HG03097 (cell line): Measurements from ENCODE around the gene KREMEN2.
"Not testable (repeated sequence)": the region's sequence is repeated elsewhere in the genome, so short reads cannot be mapped to it uniquely, and the experiment has no call there.

Source experiments
- ATAC-seq: cut with Tn5 transposase; IDR thresholded peaks from one replicate; pipeline ENCODE4 v1.9.1; 2021; ENCODE audit not compliant: unreplicated experiment, low FRiP score

KREMEN2 gene

DNA sequence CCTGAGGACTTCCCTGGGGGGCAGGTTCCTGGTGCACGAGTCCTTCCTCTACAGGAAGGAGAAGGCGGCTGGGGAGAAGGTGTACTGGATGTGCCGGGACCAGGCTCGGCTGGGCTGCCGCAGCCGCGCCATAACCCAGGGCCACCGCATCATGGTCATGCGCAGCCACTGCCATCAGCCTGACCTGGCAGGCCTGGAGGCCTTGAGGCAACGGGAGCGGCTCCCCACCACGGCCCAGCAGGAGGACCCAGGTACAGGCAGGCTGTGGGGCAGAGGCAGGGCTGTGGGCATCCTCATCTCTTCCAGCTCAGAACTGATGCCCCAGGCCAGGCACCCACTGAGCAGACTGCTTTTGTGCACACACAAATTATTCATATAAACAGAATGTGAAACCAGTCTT lies 25.9 kb upstream of the KREMEN2 start:
- no peak for ATAC-seq

DNA sequence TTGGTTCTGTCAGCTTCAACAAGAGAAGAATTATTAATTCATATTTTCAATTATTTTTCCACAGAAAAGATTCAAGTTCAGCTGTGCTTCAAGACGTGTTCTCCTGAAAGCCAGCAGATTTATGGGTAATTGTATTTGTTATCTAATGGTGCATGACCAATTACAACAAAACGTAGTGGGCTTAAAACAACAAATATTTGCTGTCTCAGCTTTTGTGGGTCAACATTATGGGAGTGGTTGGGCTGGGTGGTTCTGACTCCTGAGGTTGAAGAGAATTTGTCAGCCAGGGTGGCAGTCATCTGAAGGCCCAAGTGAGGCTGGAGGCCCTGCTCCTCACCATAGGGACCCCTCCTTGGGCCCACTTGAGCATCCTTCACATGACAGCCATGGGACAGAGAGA lies 24.1 kb upstream of the KREMEN2 start:
- ATAC-seq, result no peak

- no peak for ATAC-seq
Measured at GRCh38 chr16:2942045-2942444, 22.0 kb upstream of the KREMEN2 start.

DNA sequence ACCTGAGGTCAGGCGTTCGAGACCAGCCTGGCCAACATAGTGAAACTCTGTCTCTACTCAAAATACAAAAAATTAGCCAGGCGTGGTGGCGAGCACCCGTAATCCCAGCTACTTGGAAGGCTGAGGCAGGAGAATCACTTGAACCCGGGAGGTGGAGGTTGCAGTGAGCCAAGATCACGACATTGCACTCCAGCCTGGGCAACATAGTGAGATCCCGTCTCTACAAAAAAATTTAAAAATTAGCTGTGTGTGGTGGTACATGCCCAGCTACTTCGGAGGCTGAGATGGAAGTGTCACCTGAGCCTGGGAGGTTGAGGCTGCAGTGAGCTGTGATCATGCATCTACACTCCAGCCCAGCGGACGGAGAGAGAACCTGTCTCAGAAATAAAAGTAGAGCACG lies 20.4 kb upstream of the KREMEN2 start:
- ATAC-seq, result not testable (repeated sequence)

- ATAC-seq, result no peak
Measured at GRCh38 chr16:2946649-2947048, 17.4 kb upstream of the KREMEN2 start.

GRCh38 chr16:2948807-2949704 lies 15.0 kb upstream of the KREMEN2 start:
- no peak for ATAC-seq

DNA sequence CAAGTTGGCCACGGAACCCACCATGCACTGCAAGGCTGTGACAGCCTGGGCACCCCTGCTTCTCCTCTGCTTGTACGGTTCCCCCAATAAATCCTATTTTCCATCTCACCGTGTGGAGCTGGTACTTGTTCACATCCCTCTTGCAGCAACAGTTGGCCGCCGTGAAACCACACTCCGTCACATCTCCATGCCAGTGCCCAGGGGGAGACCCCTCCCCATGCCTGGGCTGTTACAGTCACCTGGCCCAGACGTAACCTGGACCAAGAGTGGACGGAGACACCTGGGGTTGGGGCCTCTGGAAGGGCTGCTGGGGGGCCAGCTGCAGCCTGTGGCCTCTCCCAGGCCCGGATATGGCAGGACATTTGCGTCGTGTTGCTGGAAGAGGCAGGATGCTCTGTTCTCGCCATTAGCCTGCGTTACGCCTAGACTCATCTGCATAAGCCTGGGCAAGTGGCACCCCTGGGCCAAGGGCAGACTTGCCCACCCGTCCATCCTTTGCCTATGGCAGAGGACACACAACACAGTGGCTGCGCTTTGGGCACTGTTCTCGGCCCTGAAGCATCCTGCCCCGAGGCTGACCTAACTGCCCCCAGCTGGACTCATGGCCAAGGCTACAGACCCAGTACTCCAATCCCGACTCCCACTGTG lies 14.2 kb upstream of the KREMEN2 start:
- no peak for ATAC-seq

GRCh38 chr16:2950353-2950724 lies 13.7 kb upstream of the KREMEN2 start:
- no peak for ATAC-seq

DNA sequence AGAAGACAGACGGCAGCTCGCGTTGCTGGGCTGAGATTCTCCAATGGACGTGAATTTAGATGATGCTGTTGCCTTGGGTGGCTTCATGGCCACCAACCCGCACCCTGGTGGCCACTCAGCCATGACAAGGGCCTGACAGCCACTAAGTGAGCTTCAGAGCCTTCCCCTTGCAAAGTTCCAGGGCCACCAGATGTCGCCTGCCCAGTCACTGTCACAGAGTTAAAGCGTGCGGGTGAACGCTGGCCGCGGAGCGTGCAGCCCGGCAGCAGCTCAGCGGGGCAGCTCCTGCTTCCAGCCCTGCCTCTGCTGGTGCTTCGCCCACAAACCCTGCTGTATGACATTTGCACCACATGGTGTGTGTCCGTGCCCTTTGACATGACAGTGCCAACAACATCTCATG lies 13.3 kb upstream of the KREMEN2 start:
- no peak for ATAC-seq

DNA sequence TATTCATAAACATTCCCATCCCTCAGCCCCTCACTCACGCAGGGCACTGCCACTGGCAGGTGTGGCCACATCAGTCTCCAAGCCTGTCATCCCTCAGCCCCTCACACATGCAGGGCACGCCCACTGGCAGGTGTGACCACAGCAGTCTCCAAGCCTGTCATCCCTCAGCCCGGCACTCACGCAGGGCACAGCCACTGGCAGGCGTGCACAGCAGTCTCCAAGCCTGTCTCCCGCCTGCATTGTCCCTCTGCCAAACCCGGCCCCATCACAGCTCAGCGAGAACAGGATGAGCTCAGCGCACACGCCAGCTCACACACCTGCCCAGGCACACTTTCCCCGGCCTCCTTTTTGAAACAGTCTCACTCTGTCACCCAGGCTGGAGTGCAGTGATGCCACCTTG lies 11.4 kb upstream of the KREMEN2 start:
- ATAC-seq, result no peak

- no peak for ATAC-seq
Measured at GRCh38 chr16:2953706-2954627, 10.1 kb upstream of the KREMEN2 start.

DNA sequence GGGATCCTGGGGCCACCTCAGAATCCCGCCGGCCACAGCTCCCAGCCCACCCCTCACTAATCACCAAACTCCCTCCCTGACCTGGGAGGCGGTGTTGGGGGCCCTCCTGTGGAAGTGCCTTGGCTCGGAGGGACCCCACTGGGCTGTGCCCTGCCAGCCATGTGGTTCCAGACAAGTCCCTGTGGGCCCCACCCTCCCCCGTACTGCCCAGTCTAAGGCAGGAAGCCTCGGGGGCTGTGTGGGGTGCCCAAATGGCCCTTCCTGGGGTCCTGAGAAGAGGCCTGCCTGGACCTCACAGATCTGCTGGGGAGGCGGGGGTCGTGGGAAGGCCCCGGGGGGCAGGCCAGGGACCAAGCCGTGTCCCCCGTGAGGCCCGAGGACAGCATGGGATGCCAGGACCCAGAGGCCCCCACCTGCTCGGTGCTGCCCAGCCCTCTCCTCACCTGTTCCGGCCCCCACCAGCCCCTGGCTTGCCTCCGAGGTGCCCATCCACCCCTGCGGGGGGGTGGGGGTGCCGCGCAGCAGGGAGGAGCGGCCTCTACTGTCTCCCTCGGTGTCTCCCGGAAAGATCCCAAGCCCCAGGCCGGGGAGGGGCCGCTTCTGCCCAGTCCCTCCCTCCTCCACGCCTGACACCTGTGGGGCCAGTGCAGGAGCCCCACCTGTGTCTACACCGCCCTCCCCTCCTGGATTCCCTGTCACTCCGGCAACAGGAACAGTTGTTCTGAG lies 9.3 kb upstream of the KREMEN2 start:
- no peak for ATAC-seq

- ATAC-seq, result no peak
Measured at GRCh38 chr16:2955438-2955778, 8.7 kb upstream of the KREMEN2 start.

DNA sequence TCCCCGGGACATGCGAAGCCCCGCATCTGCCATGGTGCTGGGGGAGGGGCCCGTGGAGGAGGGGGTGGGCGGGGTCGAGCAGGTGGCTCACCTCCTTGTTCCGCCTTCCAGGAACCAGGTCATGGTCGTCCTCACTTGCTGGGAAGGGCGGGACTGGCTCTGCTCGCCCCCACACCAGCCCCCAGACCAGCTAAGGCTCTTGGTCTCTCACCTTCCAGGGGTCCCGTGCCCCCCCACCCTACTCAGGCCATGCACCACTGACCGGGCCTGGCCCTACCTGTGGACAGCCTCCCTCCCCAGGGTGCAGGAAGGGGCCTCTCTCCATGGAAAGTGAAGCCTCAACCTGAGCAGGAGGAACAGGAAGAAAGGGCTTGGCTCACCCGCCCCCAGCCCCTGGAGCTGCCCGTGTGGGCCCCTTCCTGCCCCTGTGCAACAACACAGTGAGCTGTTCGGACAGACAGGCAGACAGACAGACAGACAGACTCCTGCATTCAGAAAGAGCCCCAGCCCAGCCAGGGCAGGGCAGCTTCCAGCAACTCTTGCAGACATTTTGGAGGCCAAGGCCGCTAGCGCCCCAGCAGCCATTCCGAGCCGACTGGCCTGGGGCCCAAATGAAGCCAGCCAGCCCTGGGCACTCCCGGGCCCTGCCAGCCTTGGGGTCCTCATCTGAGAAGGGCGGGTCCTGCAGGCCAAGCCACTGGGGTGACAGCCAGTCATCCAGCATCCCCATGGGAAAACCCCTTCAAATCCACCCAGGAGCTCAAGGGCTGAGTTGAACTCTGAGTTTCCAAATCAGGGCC lies 8.1 kb upstream of the KREMEN2 start:
- no peak for ATAC-seq

GRCh38 chr16:2956579-2956956 lies 7.5 kb upstream of the KREMEN2 start:
- no peak for ATAC-seq

GRCh38 chr16:2959206-2959605 lies 4.9 kb upstream of the KREMEN2 start:
- ATAC-seq, result no peak

- ATAC-seq, result no peak
Measured at GRCh38 chr16:2960183-2961010, 3.7 kb upstream of the KREMEN2 start.

- ATAC-seq, result no peak
Measured at GRCh38 chr16:2962334-2963073, 1.6 kb upstream of the KREMEN2 start.
